GM23338 (cell line): ENCODE results near the gene PYURF. TPM values are rescaled to one million over a fixed set of nuclear protein-coding genes. Genes with fewer than 3 reads are reported as not detected.

Experiments used
- ATAC-seq: fragments of 200-7000 bp; cut with Tn5 transposase; 3 replicates; pipeline ENCODE4 v1.9.1; 2020
- DNase-seq: peaks from one replicate; pipeline ENCODE4 v3.0.0-alpha.2; 2015; ENCODE audit warnings: low spot score
- H2AFZ ChIP-seq: fragments of 200-600 bp; sonication (generic); 2 replicates; pipeline ENCODE4 v1.8.0; 2016; ENCODE audit warnings: antibody characterized with exemption, mild to moderate bottlenecking, moderate library complexity
- H3F3A ChIP-seq: fragments of 200-600 bp; sonication (generic); replicated peaks from 2 replicates; pipeline ENCODE4 v1.8.0; 2017; ENCODE audit warnings: antibody characterized with exemption, mixed run types, low read depth
- H3K27ac ChIP-seq: fragments of 200-600 bp; sonication (generic); 2 replicates; pipeline ENCODE4 v1.6.1; 2016; ENCODE audit warnings: low read depth
- H3K27me3 ChIP-seq: fragments of 200-600 bp; sonication (generic); 2 replicates; pipeline ENCODE4 v1.8.0; 2016; ENCODE audit warnings: mild to moderate bottlenecking, mixed run types, moderate library complexity; ENCODE audit not compliant: insufficient read depth
- H3K36me3 ChIP-seq: fragments of 200-600 bp; sonication (generic); 2 replicates; pipeline ENCODE4 v1.8.0; 2016; ENCODE audit warnings: mild to moderate bottlenecking; ENCODE audit not compliant: insufficient read depth
- H3K4me1 ChIP-seq: fragments of 200-600 bp; sonication (generic); 2 replicates; pipeline ENCODE4 v1.8.0; 2016; ENCODE audit warnings: mild to moderate bottlenecking, moderate library complexity; ENCODE audit not compliant: insufficient read depth
- H3K4me2 ChIP-seq: fragments of 200-600 bp; sonication (generic); 2 replicates; pipeline ENCODE4 v1.7.1; 2017; ENCODE audit warnings: mixed run types
- H3K4me3 ChIP-seq: fragments of 200-600 bp; sonication (generic); 2 replicates; pipeline ENCODE4 v1.6.1; 2016; ENCODE audit warnings: mixed run types
- H3K79me2 ChIP-seq: fragments of 200-600 bp; sonication (generic); replicated peaks from 2 replicates; pipeline ENCODE4 v1.8.0; 2017; ENCODE audit warnings: mild to moderate bottlenecking; ENCODE audit not compliant: insufficient read depth
- H3K9me2 ChIP-seq: fragments of 200-600 bp; sonication (generic); 2 replicates; pipeline ENCODE4 v1.8.0; 2017; ENCODE audit not compliant: insufficient read depth
- H4K20me1 ChIP-seq: fragments of 200-600 bp; sonication (generic); replicated peaks from 2 replicates; pipeline ENCODE4 v1.8.0; 2017; ENCODE audit warnings: mild to moderate bottlenecking; ENCODE audit not compliant: insufficient read depth
- H3K27ac Mint-ChIP-seq: 2 replicates; pipeline ENCODE4 v1.8.0; 2020; ENCODE audit warnings: inconsistent platforms, mild to moderate bottlenecking, moderate library complexity, mixed read lengths
- H3K27me3 Mint-ChIP-seq: 3 replicates; pipeline ENCODE4 v1.8.0; 2022; ENCODE audit warnings: low read depth, mild to moderate bottlenecking, moderate library complexity, mixed read lengths, inconsistent platforms; ENCODE audit not compliant: insufficient read depth, poor library complexity
- H3K36me3 Mint-ChIP-seq: 3 replicates; pipeline ENCODE4 v1.8.0; 2021; ENCODE audit warnings: low read depth, mild to moderate bottlenecking, inconsistent platforms, moderate library complexity, mixed read lengths
- H3K4me1 Mint-ChIP-seq: 3 replicates; pipeline ENCODE4 v1.8.0; 2020; ENCODE audit warnings: mild to moderate bottlenecking, inconsistent platforms, mixed read lengths
- H3K4me3 Mint-ChIP-seq: 3 replicates; pipeline ENCODE4 v1.8.0; 2021; ENCODE audit warnings: moderate library complexity, mild to moderate bottlenecking, inconsistent platforms, mixed read lengths
- H3K9me3 Mint-ChIP-seq: 3 replicates; pipeline ENCODE4 v1.8.0; 2020; ENCODE audit warnings: moderate library complexity, mild to moderate bottlenecking, inconsistent platforms, mixed read lengths
- CREB1 ChIP-seq: fragments of 250-450 bp; sonication (Bioruptor Pico); IDR thresholded peaks from 2 replicates; pipeline ENCODE4 v1.5.0; 2020; ENCODE audit warnings: low read depth, mild to moderate bottlenecking, moderate library complexity
- EZH2 ChIP-seq: fragments of 200-600 bp; sonication (generic); IDR thresholded peaks from one replicate; pipeline ENCODE4 v1.8.0; 2017; ENCODE audit warnings: antibody characterized with exemption, mild to moderate bottlenecking, low read depth; ENCODE audit not compliant: unreplicated experiment
- EZH2phosphoT487 ChIP-seq: fragments of 200-600 bp; sonication (generic); IDR thresholded peaks from one replicate; pipeline ENCODE4 v1.8.1; 2018; ENCODE audit warnings: antibody characterized with exemption; ENCODE audit not compliant: unreplicated experiment
- JUNB ChIP-seq: IDR thresholded peaks from one replicate; pipeline ENCODE4 v1.6.1; 2016; ENCODE audit warnings: antibody characterized with exemption; ENCODE audit not compliant: unreplicated experiment
- NANOG ChIP-seq: IDR thresholded peaks from 2 replicates; pipeline ENCODE4 v1.6.1; 2016; ENCODE audit warnings: antibody characterized with exemption, borderline replicate concordance
- POLR2AphosphoS5 ChIP-seq: IDR thresholded peaks from 2 replicates; pipeline ENCODE4 v1.6.1; 2016; ENCODE audit warnings: antibody characterized with exemption, low read depth
- STAT1 ChIP-seq: IDR thresholded peaks from one replicate; pipeline ENCODE4 v1.6.1; 2016; ENCODE audit warnings: antibody characterized with exemption; ENCODE audit not compliant: unreplicated experiment
- ZNF114 ChIP-seq: fragments of 250-450 bp; sonication (Bioruptor Pico); IDR thresholded peaks from 2 replicates; pipeline ENCODE4 v1.5.0; 2020; ENCODE audit warnings: mild to moderate bottlenecking, moderate library complexity
- ZNF331 ChIP-seq: fragments of 250-450 bp; sonication (Bioruptor Pico); IDR thresholded peaks from 2 replicates; pipeline ENCODE4 v1.5.0; 2020; ENCODE audit warnings: low read depth, mild to moderate bottlenecking, moderate library complexity
- polyA plus RNA-seq: library from polyadenylated mRNA; unstranded; fragments of >200 nt; fragmentation: Nextera tagmentation; extraction: Ambion mirVana; gene quantifications from 2 replicates; pipeline ENCODE4 v1.2.1, GENCODE V29; 2016
- total RNA-seq: library from RNA; depleted of rRNA; stranded (reverse); fragments of >200 nt; shearing (Covaris generic); gene quantifications from 2 replicates; pipeline ENCODE4 v1.2.3, GENCODE V29; 2014
- TF ChIP-seq, protein P1 (sequence below): IDR thresholded peaks from 2 replicates; pipeline ENCODE4 v1.6.1; 2016; ENCODE audit warnings: antibody characterized with exemption
- TF ChIP-seq, protein P2 (sequence below): IDR thresholded peaks from one replicate; pipeline ENCODE4 v1.6.1; 2018; ENCODE audit warnings: antibody characterized with exemption; ENCODE audit not compliant: unreplicated experiment
- TF ChIP-seq, protein P3 (sequence below): fragments of 250-450 bp; sonication (Bioruptor Pico); IDR thresholded peaks from 2 replicates; pipeline ENCODE4 v1.5.0; 2020; ENCODE audit warnings: mild to moderate bottlenecking, moderate library complexity
- TF ChIP-seq, protein P4 (sequence below), 2 experiments: fragments of 200-600 bp in 1 of 2; sonication (generic) in 1 of 2; conservative IDR thresholded peaks; 2 replicates each; pipeline versions ENCODE4 v1.5.1 to v1.6.1; 2016 to 2017; ENCODE audit warnings: antibody characterized with exemption in 2 of 2, low read depth in 2 of 2, mild to moderate bottlenecking in 2 of 2, moderate library complexity in 1 of 2

PYURF gene
- total and polyA plus RNA-seq, 2 experiments from 2014 or later = 65.3 to 116 TPM

DNA sequence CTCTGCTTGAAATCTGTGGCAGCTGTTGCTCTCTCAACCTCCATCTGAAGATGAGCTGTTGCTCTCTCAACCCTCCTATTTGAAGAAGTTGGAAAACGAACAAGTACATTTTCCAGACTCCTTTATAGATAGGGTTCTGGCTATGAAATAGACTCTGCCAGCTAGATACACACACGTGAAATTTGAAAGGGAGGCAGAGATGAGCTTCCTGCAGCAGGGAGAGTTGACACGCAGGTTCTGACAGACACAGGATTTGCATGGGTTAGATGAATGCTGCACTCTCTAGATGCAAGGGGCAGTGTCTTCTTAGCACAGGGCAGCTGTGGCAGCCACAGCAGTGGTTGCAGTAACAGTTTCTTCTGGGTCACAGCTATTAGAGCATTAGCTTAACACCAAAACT, 8.0 kb upstream of the PYURF start:
- no peaks in the 10 kb centered on the region for H3K36me3 Mint-ChIP-seq
- H3K9me3 Mint-ChIP-seq = no peaks in the 10 kb centered on the region
- H3K4me3 Mint-ChIP-seq = peak overlapping the region; percentile 63
- Histone ChIP-seq H3K79me2 (peaks cover 40% of the 10 kb centered on the region), H2AFZ (0 out of 2 replicates have a peak overlapping the region, but pooled peaks have one; percentile 14), H3K27ac (no peak overlapping the region), H3F3A (no peaks in the 10 kb centered on the region), H3K4me3 (peak overlapping the region; percentile 53), H3K4me2 (peak overlapping the region; percentile 37), H3K9me2 (no peaks in the 10 kb centered on the region), H3K36me3 (no peaks in the 10 kb centered on the region), H3K4me1 (peaks cover 38% of the 10 kb centered on the region), H4K20me1 (no peaks in the 10 kb centered on the region), H3K27me3 (no peaks in the 10 kb centered on the region)
- peaks cover 42% of the 10 kb centered on the region for H3K4me1 Mint-ChIP-seq
- no peak for TF ChIP-seq JUNB
- no peak for TF ChIP-seq ZNF114
- no peak for TF ChIP-seq EZH2phosphoT487
- no peak for TF ChIP-seq NANOG
- TF ChIP-seq ZNF331 (CRISPR knock-in tag) = no peak
- TF ChIP-seq, protein P1, sequence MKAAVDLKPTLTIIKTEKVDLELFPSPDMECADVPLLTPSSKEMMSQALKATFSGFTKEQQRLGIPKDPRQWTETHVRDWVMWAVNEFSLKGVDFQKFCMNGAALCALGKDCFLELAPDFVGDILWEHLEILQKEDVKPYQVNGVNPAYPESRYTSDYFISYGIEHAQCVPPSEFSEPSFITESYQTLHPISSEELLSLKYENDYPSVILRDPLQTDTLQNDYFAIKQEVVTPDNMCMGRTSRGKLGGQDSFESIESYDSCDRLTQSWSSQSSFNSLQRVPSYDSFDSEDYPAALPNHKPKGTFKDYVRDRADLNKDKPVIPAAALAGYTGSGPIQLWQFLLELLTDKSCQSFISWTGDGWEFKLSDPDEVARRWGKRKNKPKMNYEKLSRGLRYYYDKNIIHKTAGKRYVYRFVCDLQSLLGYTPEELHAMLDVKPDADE = no peak
- TF ChIP-seq CREB1 = no peak
- no peak for TF ChIP-seq EZH2
- TF ChIP-seq, protein P2, sequence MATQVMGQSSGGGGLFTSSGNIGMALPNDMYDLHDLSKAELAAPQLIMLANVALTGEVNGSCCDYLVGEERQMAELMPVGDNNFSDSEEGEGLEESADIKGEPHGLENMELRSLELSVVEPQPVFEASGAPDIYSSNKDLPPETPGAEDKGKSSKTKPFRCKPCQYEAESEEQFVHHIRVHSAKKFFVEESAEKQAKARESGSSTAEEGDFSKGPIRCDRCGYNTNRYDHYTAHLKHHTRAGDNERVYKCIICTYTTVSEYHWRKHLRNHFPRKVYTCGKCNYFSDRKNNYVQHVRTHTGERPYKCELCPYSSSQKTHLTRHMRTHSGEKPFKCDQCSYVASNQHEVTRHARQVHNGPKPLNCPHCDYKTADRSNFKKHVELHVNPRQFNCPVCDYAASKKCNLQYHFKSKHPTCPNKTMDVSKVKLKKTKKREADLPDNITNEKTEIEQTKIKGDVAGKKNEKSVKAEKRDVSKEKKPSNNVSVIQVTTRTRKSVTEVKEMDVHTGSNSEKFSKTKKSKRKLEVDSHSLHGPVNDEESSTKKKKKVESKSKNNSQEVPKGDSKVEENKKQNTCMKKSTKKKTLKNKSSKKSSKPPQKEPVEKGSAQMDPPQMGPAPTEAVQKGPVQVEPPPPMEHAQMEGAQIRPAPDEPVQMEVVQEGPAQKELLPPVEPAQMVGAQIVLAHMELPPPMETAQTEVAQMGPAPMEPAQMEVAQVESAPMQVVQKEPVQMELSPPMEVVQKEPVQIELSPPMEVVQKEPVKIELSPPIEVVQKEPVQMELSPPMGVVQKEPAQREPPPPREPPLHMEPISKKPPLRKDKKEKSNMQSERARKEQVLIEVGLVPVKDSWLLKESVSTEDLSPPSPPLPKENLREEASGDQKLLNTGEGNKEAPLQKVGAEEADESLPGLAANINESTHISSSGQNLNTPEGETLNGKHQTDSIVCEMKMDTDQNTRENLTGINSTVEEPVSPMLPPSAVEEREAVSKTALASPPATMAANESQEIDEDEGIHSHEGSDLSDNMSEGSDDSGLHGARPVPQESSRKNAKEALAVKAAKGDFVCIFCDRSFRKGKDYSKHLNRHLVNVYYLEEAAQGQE = no peak
- TF ChIP-seq, protein P3, sequence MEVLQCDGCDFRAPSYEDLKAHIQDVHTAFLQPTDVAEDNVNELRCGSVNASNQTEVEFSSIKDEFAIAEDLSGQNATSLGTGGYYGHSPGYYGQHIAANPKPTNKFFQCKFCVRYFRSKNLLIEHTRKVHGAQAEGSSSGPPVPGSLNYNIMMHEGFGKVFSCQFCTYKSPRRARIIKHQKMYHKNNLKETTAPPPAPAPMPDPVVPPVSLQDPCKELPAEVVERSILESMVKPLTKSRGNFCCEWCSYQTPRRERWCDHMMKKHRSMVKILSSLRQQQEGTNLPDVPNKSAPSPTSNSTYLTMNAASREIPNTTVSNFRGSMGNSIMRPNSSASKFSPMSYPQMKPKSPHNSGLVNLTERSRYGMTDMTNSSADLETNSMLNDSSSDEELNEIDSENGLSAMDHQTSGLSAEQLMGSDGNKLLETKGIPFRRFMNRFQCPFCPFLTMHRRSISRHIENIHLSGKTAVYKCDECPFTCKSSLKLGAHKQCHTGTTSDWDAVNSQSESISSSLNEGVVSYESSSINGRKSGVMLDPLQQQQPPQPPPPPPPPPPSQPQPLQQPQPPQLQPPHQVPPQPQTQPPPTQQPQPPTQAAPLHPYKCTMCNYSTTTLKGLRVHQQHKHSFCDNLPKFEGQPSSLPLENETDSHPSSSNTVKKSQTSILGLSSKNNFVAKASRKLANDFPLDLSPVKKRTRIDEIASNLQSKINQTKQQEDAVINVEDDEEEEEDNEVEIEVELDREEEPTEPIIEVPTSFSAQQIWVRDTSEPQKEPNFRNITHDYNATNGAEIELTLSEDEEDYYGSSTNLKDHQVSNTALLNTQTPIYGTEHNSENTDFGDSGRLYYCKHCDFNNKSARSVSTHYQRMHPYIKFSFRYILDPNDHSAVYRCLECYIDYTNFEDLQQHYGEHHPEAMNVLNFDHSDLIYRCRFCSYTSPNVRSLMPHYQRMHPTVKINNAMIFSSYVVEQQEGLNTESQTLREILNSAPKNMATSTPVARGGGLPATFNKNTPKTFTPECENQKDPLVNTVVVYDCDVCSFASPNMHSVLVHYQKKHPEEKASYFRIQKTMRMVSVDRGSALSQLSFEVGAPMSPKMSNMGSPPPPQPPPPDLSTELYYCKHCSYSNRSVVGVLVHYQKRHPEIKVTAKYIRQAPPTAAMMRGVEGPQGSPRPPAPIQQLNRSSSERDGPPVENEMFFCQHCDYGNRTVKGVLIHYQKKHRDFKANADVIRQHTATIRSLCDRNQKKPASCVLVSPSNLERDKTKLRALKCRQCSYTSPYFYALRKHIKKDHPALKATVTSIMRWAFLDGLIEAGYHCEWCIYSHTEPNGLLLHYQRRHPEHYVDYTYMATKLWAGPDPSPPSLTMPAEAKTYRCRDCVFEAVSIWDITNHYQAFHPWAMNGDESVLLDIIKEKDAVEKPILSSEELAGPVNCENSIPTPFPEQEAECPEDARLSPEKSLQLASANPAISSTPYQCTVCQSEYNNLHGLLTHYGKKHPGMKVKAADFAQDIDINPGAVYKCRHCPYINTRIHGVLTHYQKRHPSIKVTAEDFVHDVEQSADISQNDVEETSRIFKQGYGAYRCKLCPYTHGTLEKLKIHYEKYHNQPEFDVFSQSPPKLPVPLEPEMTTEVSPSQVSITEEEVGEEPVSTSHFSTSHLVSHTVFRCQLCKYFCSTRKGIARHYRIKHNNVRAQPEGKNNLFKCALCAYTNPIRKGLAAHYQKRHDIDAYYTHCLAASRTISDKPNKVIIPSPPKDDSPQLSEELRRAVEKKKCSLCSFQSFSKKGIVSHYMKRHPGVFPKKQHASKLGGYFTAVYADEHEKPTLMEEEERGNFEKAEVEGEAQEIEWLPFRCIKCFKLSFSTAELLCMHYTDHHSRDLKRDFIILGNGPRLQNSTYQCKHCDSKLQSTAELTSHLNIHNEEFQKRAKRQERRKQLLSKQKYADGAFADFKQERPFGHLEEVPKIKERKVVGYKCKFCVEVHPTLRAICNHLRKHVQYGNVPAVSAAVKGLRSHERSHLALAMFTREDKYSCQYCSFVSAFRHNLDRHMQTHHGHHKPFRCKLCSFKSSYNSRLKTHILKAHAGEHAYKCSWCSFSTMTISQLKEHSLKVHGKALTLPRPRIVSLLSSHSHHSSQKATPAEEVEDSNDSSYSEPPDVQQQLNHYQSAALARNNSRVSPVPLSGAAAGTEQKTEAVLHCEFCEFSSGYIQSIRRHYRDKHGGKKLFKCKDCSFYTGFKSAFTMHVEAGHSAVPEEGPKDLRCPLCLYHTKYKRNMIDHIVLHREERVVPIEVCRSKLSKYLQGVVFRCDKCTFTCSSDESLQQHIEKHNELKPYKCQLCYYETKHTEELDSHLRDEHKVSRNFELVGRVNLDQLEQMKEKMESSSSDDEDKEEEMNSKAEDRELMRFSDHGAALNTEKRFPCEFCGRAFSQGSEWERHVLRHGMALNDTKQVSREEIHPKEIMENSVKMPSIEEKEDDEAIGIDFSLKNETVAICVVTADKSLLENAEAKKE = no peak
- no peak for TF ChIP-seq POLR2AphosphoS5
- TF ChIP-seq, protein P4, sequence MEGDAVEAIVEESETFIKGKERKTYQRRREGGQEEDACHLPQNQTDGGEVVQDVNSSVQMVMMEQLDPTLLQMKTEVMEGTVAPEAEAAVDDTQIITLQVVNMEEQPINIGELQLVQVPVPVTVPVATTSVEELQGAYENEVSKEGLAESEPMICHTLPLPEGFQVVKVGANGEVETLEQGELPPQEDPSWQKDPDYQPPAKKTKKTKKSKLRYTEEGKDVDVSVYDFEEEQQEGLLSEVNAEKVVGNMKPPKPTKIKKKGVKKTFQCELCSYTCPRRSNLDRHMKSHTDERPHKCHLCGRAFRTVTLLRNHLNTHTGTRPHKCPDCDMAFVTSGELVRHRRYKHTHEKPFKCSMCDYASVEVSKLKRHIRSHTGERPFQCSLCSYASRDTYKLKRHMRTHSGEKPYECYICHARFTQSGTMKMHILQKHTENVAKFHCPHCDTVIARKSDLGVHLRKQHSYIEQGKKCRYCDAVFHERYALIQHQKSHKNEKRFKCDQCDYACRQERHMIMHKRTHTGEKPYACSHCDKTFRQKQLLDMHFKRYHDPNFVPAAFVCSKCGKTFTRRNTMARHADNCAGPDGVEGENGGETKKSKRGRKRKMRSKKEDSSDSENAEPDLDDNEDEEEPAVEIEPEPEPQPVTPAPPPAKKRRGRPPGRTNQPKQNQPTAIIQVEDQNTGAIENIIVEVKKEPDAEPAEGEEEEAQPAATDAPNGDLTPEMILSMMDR (conservative IDR thresholded peaks at IDR 0.05; ENCODE audit: low read depth in 2 of 2) = no peak
- TF ChIP-seq STAT1 = no peak
- peak; percentile 33; the same call in 2 of the 3 replicates for ATAC-seq
- no peaks in the 10 kb centered on the region for H3K27me3 Mint-ChIP-seq
- DNase-seq = no peak
- H3K27ac Mint-ChIP-seq = no peak overlapping the region
